Dermis microvascular lymphatic vessel endothelial cell (primary cell): ENCODE results near the gene BCAS3. TPM values are rescaled to one million over a fixed set of nuclear protein-coding genes. Genes with fewer than 3 reads are reported as not detected.

Experiments
- DNase-seq, 2 donors: peaks; one replicate each; pipeline versions ENCODE4 v3.0.0 to v3.0.0-alpha.2; 2010; ENCODE audit warnings: low read depth in 2 of 2
- total RNA-seq: library from RNA; depleted of rRNA; stranded (reverse); fragments of >200 nt; gene quantifications from 2 replicates; pipeline ENCODE4 v1.2.1, GENCODE V29; 2014

BCAS3 gene
- total RNA-seq, 1 donor from 2014 or later = 11.3 TPM

- no peak for DNase-seq
Observed at GRCh38 chr17:61196799-61197198, 519.1 kb downstream of the BCAS3 start.

DNA sequence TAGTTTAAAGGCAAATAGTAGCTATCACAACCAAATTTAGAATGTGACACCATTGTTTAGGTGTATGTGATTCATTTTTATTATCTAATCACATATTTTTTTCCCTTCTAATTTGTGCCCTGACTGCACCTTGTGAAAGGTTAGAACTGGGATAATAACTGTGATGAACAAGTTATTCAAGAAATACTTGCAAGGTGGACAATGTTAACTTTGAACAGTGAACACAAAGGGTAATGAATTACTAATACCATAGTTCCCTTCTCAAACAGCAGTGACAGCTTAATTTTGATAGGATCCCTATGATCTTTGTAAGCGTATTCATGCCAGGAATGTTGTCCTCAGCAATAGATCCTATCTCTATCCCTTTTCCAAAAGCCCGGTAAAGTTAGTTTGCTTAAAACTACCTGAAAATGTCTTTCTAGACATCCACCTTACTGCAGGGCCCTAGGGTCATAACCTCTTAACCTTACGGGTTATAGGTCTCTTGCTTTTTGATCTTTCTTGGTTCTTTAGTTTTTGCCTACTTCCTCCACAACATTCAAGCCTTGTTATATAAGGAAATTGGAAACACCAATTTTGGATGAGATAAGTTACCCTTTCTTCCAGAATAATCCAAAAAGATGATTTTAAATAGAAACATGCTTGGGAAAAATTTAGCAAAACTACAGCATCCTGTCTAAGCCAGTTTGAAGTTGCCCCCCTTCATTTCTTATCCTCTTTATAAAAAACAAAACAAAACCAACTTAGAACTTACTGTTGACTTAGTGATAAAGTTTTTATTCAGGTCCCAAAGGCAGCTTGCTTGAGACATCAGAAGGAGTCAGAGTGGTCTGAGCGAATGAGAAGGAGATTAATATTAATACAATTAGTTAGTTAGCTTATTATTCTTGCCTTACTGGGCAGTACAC is 522.0 kb downstream of the BCAS3 start:
- DNase-seq = no peak

GRCh38 chr17:61200339-61200715 is 522.7 kb downstream of the BCAS3 start:
- DNase-seq = no peak

DNA sequence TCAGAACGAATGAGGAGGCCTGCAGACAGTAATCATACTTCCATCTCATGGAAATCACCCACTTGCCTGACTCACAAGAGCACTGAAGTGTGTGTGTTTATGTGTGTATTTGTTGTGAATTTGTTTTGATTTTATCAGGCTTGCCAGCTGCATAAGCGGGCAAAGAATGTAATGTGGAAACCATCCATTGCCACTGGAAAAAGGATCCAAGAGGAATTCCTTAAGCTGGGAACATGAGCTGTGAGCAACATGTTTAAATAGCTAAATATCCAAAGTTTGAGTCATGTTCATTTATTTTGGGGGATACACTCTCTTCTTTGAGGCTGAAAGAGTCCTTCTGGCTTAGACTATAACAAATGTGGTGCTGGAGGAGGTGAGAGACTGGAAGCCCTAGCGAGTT is 523.6 kb downstream of the BCAS3 start:
- DNase-seq = no peak

DNA sequence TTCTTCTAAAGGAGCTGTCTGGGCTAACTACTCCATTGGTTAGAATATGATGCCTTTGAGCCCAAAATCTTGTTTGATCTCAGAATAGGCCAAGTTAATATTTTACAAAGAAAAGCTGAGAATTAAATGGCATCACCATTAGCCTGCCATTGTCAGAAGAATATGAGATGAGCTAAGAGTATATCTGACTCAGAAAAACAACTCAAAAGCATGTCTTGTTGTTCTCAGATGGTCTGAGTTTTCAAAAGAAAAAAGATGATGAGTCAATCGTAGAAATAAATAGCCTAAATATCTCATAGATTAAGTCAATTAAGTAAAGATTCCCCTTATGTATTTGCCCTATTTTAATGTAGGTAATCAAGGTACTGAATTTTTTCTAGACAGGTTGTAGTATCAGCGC is 524.9 kb downstream of the BCAS3 start:
- no peak for DNase-seq

GRCh38 chr17:61203671-61204131 is 526.0 kb downstream of the BCAS3 start:
- no peak for DNase-seq

DNA sequence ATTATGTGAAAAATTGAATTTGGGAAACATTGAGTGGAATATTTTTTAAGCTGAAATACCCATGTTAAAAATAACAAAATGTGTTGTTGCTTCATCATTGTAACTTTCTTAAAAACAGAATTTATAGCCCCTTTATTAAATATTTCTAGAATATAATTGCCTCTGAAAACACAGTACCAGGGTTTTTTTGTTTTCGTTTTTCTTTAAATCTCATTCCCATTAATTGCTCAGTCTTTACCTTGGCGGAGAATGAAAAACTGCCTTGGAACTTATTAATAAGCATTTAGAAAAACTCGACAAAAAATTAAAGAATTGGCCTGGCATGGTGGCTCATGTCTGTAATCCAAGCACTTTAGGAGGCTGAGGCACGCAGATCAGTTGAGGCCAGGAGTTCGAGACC is 526.8 kb downstream of the BCAS3 start:
- no peak for DNase-seq

DNA sequence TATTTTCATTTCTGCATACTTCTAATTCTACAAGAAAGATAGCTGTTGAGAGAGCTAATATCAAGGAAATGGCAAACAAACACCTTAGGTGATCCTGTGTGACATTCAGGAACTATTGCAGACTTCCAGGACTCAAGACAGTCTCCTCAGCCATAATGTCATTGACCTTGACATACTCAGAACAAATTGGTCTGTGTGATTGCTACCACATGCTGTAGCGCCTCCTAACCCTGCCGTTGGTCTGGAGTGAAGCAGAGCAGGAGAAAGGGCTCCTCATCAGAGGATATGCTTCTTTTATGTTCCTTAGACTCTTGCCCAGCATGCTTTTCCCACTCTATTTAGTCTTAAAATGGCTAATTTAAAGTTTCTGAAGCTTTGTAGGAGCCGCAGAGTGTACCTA is 527.8 kb downstream of the BCAS3 start:
- DNase-seq = no peak

DNA sequence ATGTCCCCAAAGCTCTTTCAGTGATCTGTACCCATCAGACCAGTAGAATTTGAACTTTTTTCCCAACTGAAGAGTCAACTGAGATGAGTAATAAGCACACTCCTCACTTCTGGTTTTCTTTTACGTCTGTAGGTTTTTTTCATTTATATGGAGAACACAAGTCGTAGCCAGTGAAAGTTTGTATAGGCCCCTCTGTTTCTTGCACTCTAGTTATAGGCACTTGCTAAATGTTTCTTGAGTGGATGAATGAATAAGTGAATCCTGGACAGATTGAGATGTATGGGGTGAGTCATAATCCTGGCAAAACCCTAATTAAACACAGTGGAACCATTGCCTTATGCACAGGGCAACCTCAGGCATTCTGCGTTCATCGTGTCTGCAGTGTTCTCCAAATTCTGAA is 528.3 kb downstream of the BCAS3 start:
- DNase-seq = no peak

DNA sequence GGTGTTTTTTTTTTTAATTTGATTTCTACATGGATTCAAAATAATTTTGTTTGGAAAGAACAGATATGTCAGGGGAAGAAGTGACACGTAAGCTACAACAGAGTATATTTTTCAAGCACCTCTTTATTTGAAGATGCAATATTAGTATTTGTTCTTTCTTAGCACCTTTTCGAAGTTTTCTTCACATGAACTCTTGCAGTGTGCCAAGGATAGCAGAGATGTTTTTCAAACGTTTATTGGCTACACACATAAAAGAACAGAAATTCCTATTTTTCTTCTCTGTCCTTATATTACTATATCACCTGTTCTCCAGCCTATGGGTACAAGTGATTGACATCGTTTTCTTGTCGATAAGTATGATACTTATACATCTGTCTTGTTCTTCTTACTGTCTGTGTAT is 529.3 kb downstream of the BCAS3 start:
- no peak for DNase-seq

GRCh38 chr17:61208301-61209105 is 530.9 kb downstream of the BCAS3 start:
- DNase-seq = peak in 1 of 2 donors; percentile 1

DNA sequence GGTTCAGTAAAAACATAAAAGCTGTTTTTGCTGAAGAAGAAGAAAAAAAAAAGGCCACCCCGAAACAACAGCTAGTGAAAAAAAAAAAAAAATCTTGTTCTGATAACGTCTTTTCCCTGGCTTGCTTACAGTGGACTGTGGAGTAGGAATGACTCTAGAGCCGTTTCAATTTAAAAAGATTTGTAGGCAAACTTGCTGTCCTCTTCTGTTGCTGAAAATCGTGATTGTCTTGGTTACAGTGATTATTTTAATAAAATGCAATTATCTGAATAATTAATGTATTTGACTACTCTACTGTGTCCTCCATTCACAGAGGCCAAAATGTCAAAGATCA is 531.4 kb downstream of the BCAS3 start:
- no peak for DNase-seq

GRCh38 chr17:61209525-61209924 is 531.9 kb downstream of the BCAS3 start:
- no peak for DNase-seq

GRCh38 chr17:61211236-61211635 is 533.6 kb downstream of the BCAS3 start:
- no peak for DNase-seq

GRCh38 chr17:61212655-61213054 is 535.0 kb downstream of the BCAS3 start:
- DNase-seq = no peak

DNA sequence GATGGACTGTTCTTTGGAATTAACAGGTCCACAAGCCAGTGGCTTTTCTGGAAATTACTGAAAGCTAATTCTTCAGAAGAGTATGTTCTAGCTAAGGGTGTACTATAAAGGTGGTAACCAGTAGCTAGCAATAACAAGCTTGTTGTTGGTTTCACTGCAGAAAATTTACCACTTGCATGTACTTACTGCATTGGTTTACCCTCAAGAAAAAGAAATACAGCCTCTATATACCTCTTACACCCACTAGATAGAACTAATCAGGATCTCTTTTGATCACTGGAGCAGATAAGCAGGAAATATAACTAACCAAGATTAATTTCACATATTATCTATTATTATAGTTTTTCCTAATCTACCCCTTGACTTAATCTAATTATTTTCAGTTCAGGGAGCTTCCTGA is 537.1 kb downstream of the BCAS3 start:
- DNase-seq = no peak

- DNase-seq = no peak
Observed at GRCh38 chr17:61216066-61216465, 538.4 kb downstream of the BCAS3 start.

GRCh38 chr17:61217878-61218437 is 540.3 kb downstream of the BCAS3 start:
- no peak for DNase-seq

DNA sequence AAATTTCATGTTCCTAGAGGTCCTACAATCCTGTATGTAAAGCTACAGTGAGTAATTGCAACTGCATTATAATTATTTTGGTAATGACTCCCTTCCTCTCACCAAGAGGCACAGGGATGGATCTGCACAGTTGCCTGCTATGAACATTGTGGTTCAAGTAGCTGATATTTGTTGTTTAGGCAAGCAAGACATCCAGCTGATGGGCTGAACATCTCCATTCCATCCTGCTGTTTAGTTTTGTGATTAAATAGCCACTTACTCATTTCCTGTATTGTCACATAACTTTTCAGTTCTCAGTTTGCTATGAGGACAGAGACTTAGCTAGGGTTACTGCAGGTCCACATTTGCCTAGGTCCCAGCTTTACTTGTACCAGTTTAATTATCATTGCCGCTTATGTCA is 540.8 kb downstream of the BCAS3 start:
- DNase-seq = peak in 1 of 2 donors; percentile 1

DNA sequence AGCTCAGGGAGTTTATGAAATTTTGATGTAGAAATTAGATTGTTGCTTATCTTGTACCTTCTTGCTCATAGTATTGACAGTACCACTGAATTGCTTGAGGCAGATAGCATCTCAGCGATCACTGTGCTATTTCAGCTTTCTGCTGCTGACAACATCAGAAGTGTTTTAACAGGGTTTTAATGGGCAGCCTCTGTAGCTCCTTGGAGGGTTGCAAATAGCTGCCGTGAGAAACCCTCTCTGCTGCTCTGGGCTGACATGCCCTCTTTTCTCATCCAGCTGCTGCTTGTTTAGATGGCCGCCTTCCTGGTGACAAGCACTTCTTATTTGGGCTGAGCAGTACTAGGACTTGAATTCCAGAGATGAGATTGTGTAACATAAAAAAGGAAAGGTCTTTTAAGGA is 541.8 kb downstream of the BCAS3 start:
- no peak for DNase-seq

GRCh38 chr17:61221181-61221580 is 543.5 kb downstream of the BCAS3 start:
- no peak for DNase-seq
